H1 (cell line): ENCODE results near the gene LAMA3.

Source experiments
- JUND ChIP-seq: IDR thresholded peaks from 2 replicates; pipeline ENCODE4 v1.6.1; 2011; ENCODE audit warnings: mild to moderate bottlenecking, improper control_type of control experiment, low read length
- PHF8 ChIP-seq: fragments of 200-600 bp; sonication (generic); conservative IDR thresholded peaks from 2 replicates; pipeline ENCODE4 v1.7.1; 2012; ENCODE audit warnings: low read depth, mild to moderate bottlenecking, inconsistent platforms, low read length, moderate library complexity
- POLR2A ChIP-seq, 2 experiments: IDR thresholded peaks; 1 replicate in 1 of 2; 2 replicates in 1 of 2; pipeline ENCODE4 v1.6.1; 2011; ENCODE audit warnings: low read depth in 2 of 2, low read length in 2 of 2, mild to moderate bottlenecking in 2 of 2; ENCODE audit errors: control extremely low read depth in 1 of 2
- RFX5 ChIP-seq: IDR thresholded peaks from 2 replicates; pipeline ENCODE4 v1.6.1; 2011; ENCODE audit warnings: low read depth, low read length, improper control_type of control experiment, borderline replicate concordance
- SAP30 ChIP-seq: fragments of 300-600 bp; sonication (generic); IDR thresholded peaks from 2 replicates; pipeline ENCODE4 v1.7.1; 2012; ENCODE audit warnings: low read length, moderate library complexity, mild to moderate bottlenecking, inconsistent platforms; ENCODE audit not compliant: insufficient read depth, insufficient replicate concordance
- SP1 ChIP-seq: IDR thresholded peaks from 2 replicates; pipeline ENCODE4 v1.6.1; 2011; ENCODE audit warnings: low read depth, low read length
- USF2 ChIP-seq: IDR thresholded peaks from 2 replicates; pipeline ENCODE4 v1.6.1; 2011; ENCODE audit warnings: low read length, improper control_type of control experiment
- YY1 ChIP-seq: IDR thresholded peaks from 2 replicates; pipeline ENCODE4 v1.6.1; 2011; ENCODE audit warnings: low read depth, mild to moderate bottlenecking, low read length
- TF ChIP-seq, protein P1 (sequence below): IDR thresholded peaks from 2 replicates; pipeline ENCODE4 v1.6.1; 2012; ENCODE audit warnings: inconsistent platforms
- TF ChIP-seq, protein P2 (sequence below), 3 experiments: IDR thresholded peaks; 1 replicate in 2 of 3; 2 replicates in 1 of 3; pipeline versions ENCODE4 v1.5.1 to v1.6.1; 2011; ENCODE audit warnings: low read length in 3 of 3, mild to moderate bottlenecking in 3 of 3, inconsistent platforms in 2 of 3, low read depth in 1 of 3, moderate library complexity in 1 of 3; ENCODE audit not compliant: insufficient read depth in 1 of 3; ENCODE audit errors: control extremely low read depth in 1 of 3

- TF ChIP-seq, protein P1, sequence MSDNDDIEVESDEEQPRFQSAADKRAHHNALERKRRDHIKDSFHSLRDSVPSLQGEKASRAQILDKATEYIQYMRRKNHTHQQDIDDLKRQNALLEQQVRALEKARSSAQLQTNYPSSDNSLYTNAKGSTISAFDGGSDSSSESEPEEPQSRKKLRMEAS, result no peak
- TF ChIP-seq SP1, result no peak
- no peak for TF ChIP-seq JUND
- TF ChIP-seq, protein P2, sequence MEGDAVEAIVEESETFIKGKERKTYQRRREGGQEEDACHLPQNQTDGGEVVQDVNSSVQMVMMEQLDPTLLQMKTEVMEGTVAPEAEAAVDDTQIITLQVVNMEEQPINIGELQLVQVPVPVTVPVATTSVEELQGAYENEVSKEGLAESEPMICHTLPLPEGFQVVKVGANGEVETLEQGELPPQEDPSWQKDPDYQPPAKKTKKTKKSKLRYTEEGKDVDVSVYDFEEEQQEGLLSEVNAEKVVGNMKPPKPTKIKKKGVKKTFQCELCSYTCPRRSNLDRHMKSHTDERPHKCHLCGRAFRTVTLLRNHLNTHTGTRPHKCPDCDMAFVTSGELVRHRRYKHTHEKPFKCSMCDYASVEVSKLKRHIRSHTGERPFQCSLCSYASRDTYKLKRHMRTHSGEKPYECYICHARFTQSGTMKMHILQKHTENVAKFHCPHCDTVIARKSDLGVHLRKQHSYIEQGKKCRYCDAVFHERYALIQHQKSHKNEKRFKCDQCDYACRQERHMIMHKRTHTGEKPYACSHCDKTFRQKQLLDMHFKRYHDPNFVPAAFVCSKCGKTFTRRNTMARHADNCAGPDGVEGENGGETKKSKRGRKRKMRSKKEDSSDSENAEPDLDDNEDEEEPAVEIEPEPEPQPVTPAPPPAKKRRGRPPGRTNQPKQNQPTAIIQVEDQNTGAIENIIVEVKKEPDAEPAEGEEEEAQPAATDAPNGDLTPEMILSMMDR (IDR thresholded peaks at IDR 0.05; ENCODE audit: control extremely low read depth in 1 of 3, insufficient read depth in 1 of 3, low read depth in 1 of 3, low read length in 3 of 3), result no peak
- no peak for TF ChIP-seq RFX5
- TF ChIP-seq YY1, result no peak
- no peak for TF ChIP-seq USF2
- no peak for TF ChIP-seq POLR2A (IDR thresholded peaks at IDR 0.05; ENCODE audit: control extremely low read depth in 1 of 2, low read depth in 2 of 2, low read length in 2 of 2)
- no peak for TF ChIP-seq SAP30
- no peak for TF ChIP-seq PHF8
These were observed 31.0 kb upstream of the LAMA3 start for GRCh38 chr18:23658285-23658684.
